Stimulated activated CD4-positive, alpha-beta T cell treated with anti-CD3 and anti-CD28 coated beads, Interleukin-12 subunit alpha, Interleukin-12 subunit beta, amount 100 ng/mL, for 4 hours (primary cell): ENCODE results near the gene MRGPRD.
"Not testable (repeated sequence)": the region's sequence is repeated elsewhere in the genome, so short reads cannot be mapped to it uniquely, and the experiment has no call there.

ENCODE experiments used
- DNase-seq: peaks from one replicate; pipeline ENCODE4 v3.0.0-alpha.2; 2020

Gene MRGPRD

GRCh38 chr11:68993546-68993945 lies 12.8 kb upstream of the MRGPRD start:
- DNase-seq: no peak

GRCh38 chr11:68992743-68993255 lies 12.0 kb upstream of the MRGPRD start:
- DNase-seq: no peak

GRCh38 chr11:68990995-68991780 lies 10.4 kb upstream of the MRGPRD start:
- DNase-seq: no peak

- no peak for DNase-seq
Observed at GRCh38 chr11:68989936-68990606, 9.3 kb upstream of the MRGPRD start.

- no peak for DNase-seq
Observed at GRCh38 chr11:68988491-68988890, 7.7 kb upstream of the MRGPRD start.

GRCh38 chr11:68987211-68987610 lies 6.4 kb upstream of the MRGPRD start:
- no peak for DNase-seq

- no peak for DNase-seq
Observed at GRCh38 chr11:68983801-68984200, 3.0 kb upstream of the MRGPRD start.

- no peak for DNase-seq
Observed at GRCh38 chr11:68982134-68982533, 1.3 kb upstream of the MRGPRD start.

- no peak for DNase-seq
Observed at GRCh38 chr11:68979931-68980775, 633 bp downstream of the MRGPRD start.

GRCh38 chr11:68978931-68979594 lies 1.7 kb downstream of the MRGPRD start:
- no peak for DNase-seq

GRCh38 chr11:68978626-68978930 lies 2.2 kb downstream of the MRGPRD start:
- DNase-seq: no peak

- DNase-seq: no peak
Observed at GRCh38 chr11:68977781-68978625, 2.8 kb downstream of the MRGPRD start.

GRCh38 chr11:68976563-68976962 lies 4.2 kb downstream of the MRGPRD start:
- no peak for DNase-seq

- no peak for DNase-seq
Observed at GRCh38 chr11:68976095-68976494, 4.7 kb downstream of the MRGPRD start.

- no peak for DNase-seq
Observed at GRCh38 chr11:68974421-68975194, 6.2 kb downstream of the MRGPRD start.

GRCh38 chr11:68973706-68974105 lies 7.1 kb downstream of the MRGPRD start:
- not testable (repeated sequence) for DNase-seq

GRCh38 chr11:68973219-68973618 lies 7.6 kb downstream of the MRGPRD start:
- DNase-seq: no peak

- no peak for DNase-seq
Observed at GRCh38 chr11:68970921-68971636, 9.7 kb downstream of the MRGPRD start.

GRCh38 chr11:68969386-68969785 lies 11.4 kb downstream of the MRGPRD start:
- DNase-seq: no peak
